GM18868 (cell line): Measurements from ENCODE around the gene HOOK2.
"Not testable (repeated sequence)": the region's sequence is repeated elsewhere in the genome, so short reads cannot be mapped to it uniquely, and the experiment has no call there.

ENCODE experiments used
- ATAC-seq: cut with Tn5 transposase; IDR thresholded peaks from one replicate; pipeline ENCODE4 v1.9.1; 2021; ENCODE audit warnings: mild to moderate bottlenecking, moderate library complexity; ENCODE audit not compliant: unreplicated experiment

HOOK2 gene

GRCh38 chr19:12774588-12775555 lies at the start of gene HOOK2:
Gene HOOK2 (minus strand): TSS chr19:12775552. CDS start chr19:12775449, 103 bp downstream.
- ATAC-seq = no peak

DNA sequence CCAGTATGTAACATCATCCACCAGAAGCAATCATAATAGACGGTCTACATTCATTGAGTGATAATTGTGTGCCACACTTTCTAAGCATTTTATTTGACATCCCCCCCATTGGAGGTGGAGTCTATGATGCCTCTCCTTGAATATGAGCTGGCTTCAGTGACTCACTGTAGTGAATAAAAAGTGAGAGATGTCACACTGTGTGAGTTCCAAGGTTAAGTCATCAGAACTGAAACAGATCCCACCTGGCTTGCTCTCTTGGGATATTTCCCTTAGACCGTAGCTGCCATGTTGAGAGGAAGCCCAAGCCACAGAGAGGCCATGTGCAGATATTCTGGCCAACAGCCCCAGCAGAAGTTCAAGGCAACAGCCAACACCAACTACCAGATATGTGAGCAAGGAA lies 46.4 kb upstream of the HOOK2 start:
- no peak for ATAC-seq

- not testable (repeated sequence) for ATAC-seq
These were observed 42.5 kb upstream of the HOOK2 start for GRCh38 chr19:12817810-12818209.

DNA sequence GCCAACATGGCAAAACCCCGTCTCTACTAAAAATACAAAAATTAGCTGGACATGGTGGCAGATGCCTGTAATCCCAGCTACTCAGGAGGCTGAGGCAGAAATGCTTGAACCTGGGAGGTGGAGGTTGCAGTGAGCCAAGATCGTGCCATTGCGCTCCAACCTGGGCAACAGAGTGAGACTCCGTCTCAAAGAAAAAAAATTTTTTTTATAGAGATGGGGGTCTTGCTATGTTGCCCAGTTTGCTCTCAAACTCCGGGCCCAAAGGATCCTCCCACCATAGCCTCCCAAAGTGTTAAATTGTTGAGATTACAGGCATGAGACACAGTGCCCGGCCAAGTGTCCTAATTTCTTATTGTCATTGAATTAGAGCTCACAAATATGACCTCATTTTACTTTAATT lies 41.8 kb upstream of the HOOK2 start:
- not testable (repeated sequence) for ATAC-seq

- no peak for ATAC-seq
These were observed 39.7 kb upstream of the HOOK2 start for GRCh38 chr19:12815088-12815487.

DNA sequence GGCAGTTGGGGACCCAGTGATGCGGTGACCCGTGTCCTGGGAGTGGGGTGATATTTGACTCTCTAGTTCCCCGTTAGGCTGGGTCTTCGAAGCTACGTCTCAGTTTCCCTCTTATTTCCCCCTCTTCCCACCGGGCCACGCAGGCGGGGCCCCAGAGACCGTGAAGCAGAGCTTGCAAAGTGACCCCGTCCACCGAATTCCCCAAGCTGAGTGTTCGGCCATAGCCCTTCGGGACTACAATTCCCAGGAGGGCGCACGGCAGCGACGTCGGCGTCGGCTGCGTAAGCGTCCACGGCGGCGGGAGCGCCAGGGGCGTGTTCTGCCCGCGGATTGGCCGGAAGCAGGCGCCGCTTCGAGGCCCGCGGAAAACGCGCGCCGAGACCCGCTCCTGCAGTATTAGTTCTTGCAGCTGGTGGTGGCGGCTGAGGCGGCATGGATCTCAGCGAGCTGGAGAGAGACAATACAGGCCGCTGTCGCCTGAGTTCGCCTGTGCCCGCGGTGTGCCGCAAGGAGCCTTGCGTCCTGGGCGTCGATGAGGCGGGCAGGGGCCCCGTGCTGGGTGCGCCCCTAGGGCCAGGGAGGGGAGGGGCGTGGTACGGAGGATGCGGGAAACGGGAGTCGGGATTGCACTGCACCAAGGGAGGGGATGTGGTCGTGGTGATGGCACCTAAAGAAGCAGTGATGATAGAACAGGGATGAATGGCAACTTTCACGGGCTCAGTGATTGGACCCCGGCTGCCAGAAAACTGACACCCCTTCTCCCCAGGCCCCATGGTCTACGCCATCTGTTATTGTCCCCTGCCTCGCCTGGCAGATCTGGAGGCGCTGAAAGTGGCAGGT lies 31.1 kb upstream of the HOOK2 start, which contains the start of gene RNASEH2A:
RNASEH2A (plus strand) TSS at position 343 of the 840 bp plus-strand sequence; CDS start at position 433, 90 bp downstream.
- ATAC-seq = peak; percentile 70

DNA sequence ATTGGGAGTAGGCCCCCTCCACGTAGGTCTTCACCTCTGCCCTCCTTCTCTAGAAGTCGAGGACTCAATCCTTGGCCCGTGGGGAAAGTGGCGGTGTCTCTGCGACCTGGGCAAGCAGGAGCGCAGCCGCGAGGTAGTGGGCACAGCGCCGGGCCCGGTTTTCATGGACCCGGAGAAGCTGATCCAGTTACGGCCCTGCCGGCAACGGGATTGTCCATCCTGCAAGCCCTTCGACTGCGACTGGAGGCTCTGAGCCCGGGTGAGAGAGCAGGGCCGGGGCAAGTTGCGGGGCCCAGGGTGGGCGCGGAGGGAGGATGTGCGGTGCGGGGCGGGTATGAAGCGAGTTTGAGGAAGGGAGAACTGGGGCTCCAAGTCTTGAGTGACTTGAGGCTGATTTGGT lies 28.7 kb upstream of the HOOK2 start:
- no peak for ATAC-seq

DNA sequence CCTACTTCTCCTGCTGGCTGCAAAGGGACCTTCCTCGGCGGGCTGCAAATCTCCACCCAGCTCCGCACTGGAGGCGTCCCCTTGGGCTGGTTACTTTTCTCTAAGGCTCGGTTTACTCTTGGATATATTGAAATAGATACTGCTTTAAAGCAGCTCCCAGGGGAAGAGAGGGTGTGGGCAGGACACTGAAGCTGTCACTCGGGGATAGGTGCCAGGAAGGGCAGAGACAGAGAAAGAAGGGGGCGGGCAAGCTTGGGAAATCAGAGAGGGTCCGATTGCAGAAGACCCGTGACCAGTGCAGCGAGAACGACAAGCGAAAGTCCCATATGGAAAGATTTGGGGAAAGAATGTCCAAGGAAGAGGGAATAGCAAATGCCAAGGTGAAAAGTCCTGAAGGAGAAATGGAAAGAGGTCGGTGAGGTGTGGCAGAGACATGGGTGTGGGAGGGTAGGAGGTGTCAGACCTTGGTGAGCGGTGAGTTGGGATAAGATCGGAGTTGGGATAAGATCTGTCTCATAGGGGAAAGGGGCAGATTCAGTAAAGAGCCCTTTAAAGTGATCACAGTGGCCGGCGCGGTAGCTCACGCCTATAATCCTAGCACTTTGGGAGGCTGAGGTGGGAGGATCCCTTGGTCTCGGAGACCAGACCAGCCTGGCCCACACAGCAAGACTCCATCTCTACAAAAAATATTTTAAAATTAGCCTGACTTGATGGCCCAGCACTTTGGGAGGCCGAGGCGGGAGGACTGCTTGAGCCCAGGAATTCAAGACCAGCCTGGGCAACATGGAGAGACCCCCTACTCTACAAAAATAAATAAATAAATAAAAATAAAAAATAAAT lies 27.1 kb upstream of the HOOK2 start:
- ATAC-seq = no peak

GRCh38 chr19:12801466-12802266 lies 26.3 kb upstream of the HOOK2 start, which contains the start of the genes PRDX2 and THSD8:
Gene PRDX2 (minus strand): TSS chr19:12801800. CDS start chr19:12801261, 539 bp downstream.
Gene THSD8 (plus strand): TSS chr19:12802069. CDS start chr19:12802072, 3 bp downstream.
- ATAC-seq = no peak

- ATAC-seq = no peak
These were observed 25.6 kb upstream of the HOOK2 start for GRCh38 chr19:12800923-12801465.

DNA sequence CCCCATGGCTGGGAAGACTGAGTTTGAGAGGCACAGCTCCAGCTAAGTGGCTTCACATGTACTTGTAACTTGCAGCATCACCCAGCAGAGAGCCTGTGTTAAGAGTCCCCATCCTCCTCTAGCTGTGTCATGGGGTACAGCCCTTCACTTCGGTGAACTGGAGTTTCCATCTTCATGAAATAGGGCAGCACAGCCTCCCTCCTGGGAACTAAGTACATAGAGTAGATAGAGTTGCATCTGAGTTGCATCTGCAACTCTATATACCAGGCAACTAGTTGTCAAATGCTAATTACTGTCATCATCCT lies 25.1 kb upstream of the HOOK2 start:
- no peak for ATAC-seq

GRCh38 chr19:12799742-12800465 lies 24.6 kb upstream of the HOOK2 start:
- ATAC-seq = no peak

GRCh38 chr19:12797607-12798006 lies 22.3 kb upstream of the HOOK2 start:
- not testable (repeated sequence) for ATAC-seq

- no peak for ATAC-seq
These were observed 21.8 kb upstream of the HOOK2 start for GRCh38 chr19:12797141-12797587.

GRCh38 chr19:12796146-12797071 lies 21.1 kb upstream of the HOOK2 start:
- ATAC-seq = no peak

DNA sequence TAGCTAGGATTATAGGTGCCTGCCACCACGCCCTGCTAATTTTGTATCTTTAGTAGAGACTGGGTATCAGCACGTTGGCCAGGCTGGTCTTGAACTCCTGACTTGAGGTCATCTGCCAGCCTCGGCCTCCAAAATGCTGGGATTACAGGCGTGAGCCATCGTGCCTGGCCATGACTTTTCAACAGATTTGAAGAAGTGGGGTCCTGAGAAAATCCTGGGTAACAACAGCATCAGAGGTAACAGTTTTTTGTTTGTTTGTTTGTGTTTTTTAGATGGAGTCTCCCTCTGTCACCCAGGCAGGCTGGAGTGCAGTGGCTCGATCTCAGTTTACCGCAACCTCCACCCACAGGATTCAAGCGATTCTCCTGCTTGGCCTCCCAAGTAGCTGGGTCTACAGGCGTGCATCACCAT lies 19.6 kb upstream of the HOOK2 start:
- no peak for ATAC-seq

DNA sequence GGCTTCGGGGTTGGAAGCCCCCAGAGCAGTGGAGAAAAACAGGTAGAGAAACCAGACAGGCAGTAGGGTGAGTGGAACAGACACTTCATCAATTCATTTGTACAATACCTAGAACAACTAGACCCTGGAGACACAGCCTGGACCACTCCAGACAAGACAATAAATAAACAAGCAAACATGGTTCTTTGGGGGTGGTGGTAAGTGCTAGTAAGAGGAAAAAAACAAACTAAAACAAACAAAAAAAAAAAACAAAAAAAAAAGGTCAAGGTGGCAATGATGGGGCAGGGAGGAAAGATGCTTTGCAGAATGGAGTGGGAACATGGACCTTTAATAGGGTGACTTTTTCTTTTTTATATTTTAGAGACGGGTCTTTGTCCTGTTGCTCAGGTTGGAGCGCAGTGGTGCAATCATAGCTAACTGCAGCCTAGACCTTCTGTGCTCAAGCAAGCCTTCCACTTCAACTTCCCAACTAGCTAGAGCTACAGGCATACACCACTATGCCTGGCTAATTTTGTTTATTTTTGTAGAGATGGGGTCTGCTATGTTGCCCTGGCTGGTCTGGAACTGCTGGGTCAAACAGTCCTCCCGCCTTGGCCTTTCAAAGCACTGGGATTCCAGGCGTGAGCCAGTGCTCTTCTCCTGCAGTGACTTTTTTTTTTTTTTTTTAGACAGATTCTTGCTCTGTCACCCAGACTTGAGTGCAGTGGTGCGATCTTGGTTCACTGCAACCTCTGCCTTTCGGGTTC lies 19.0 kb upstream of the HOOK2 start:
- no peak for ATAC-seq
